8988T (cell line): Measurements from ENCODE around the gene TMEM132E.

Source experiments
- DNase-seq: peaks from one replicate; pipeline ENCODE4 v3.0.0; 2011

The TMEM132E gene

DNA sequence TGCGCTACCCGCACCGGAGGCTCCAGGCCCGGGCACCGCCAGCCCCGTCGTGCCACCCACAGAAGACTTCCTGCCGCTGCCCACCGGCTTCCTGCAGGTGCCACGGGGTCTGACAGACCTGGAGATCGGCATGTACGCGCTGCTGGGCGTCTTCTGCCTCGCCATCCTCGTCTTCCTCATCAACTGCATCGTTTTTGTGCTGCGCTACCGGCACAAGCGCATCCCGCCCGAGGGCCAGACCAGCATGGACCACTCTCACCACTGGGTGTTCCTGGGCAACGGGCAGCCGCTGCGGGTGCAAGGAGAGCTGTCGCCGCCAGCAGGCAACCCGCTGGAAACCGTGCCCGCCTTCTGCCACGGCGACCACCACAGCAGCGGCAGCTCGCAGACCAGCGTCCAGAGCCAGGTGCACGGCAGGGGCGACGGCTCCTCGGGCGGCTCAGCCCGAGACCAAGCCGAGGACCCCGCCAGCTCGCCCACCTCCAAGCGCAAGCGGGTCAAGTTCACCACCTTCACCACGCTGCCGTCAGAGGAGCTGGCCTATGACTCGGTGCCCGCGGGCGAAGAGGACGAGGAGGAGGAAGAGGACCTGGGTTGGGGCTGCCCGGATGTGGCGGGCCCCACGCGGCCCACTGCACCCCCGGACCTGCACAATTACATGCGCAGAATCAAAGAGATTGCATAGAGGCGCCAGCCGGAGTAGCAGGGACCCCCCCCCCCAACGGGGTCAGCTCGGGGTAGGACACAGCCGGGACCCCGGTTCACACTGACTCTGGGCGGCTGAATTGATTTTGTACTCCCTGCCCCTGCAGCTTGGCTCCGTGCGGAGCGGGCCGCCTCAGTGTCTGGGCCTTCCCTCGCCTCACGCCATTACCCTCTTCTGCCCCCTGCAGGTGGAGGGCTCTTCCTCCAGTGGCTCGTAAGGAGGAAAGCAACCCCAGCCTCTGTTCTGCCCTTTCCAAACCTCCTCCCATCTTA is 58.5 kb downstream of the TMEM132E start:
- no peak for DNase-seq

- DNase-seq: no peak
These were observed 59.3 kb downstream of the TMEM132E start for GRCh38 chr17:34638526-34639260.

DNA sequence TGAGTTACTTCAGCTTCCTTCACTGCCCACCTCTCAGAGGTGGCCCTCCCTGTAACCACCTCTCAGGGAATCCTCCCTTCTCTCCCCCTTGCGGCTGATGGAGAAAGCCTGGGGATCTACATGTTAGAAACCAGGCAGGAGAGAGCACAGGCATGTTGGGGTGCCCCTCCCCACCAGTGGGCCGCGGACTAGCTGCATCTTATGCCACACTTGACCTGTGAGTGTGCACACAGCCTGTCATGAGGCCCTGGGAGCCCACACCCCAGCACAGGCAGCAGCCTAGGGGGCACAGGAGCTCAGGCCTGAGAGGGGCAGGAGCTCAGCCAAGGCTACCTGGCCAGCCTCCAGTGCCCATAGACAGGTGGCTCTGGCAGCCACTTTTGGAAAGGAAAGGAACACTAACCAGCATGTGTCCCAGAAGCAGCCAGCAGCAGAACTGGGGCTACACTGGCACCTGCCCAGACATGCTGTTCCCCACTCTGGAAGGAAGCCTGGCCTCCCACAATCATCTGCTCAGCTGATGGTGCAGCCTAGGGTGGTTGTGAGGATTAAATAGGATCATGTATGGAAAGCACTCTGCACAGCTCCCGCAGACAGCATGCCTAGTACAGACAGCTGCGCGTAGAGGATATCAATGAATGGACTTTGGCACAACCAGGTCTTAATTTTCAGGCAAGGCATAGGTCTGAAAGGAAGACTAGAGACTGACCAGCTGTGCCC is 60.5 kb downstream of the TMEM132E start:
- no peak for DNase-seq

- DNase-seq: no peak
These were observed 62.0 kb downstream of the TMEM132E start for GRCh38 chr17:34641368-34641767.

GRCh38 chr17:34644941-34645550 is 65.7 kb downstream of the TMEM132E start:
- no peak for DNase-seq

- no peak for DNase-seq
These were observed 66.2 kb downstream of the TMEM132E start for GRCh38 chr17:34645594-34645993.

GRCh38 chr17:34647511-34647910 is 68.1 kb downstream of the TMEM132E start:
- DNase-seq: no peak

GRCh38 chr17:34650051-34650750 is 70.8 kb downstream of the TMEM132E start:
- DNase-seq: no peak

- DNase-seq: no peak
These were observed 72.0 kb downstream of the TMEM132E start for GRCh38 chr17:34651402-34651811.

- no peak for DNase-seq
These were observed 72.7 kb downstream of the TMEM132E start for GRCh38 chr17:34652021-34652555.

GRCh38 chr17:34653511-34653910 is 74.1 kb downstream of the TMEM132E start:
- no peak for DNase-seq

- DNase-seq: no peak
These were observed 75.0 kb downstream of the TMEM132E start for GRCh38 chr17:34654276-34654880.

DNA sequence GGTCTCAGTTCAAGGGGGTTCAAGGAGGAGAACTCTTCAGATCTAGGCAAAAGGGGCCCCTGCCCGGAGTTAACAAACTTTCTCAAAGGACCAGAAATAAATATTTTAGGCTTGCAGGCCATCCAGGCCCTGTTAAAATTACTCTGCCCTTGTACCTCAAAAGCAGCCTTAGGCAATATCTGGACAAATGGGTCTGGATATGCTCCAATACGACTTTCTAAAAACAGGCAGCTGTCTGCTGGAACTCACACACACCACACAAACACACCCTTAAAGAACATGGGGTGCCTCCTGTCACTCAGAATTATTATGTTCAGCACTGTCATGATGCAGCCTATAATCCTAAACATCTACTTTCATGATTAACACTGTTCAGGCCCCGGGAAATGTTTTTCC is 75.5 kb downstream of the TMEM132E start:
- no peak for DNase-seq

DNA sequence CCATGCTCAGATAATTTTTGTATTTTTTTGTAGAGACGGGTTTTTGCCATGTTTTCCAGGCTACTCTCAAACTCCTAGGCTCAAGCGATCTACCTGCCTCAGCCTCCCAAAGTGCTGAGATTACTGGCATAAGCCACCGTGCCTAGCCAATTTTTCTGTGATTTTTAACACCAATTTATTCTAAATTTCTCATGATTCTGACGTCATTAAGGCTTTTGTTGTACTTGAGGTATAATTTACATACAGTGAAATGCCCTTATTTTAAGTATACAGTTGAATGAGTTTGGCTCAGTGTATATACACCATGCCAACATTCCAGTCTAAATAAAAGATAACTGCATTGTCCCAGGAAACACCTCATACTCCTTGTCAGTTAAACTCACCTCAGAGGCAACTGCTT is 77.4 kb downstream of the TMEM132E start:
- DNase-seq: no peak

GRCh38 chr17:34658811-34659560 is 79.6 kb downstream of the TMEM132E start:
- DNase-seq: no peak

GRCh38 chr17:34663714-34664113 is 84.3 kb downstream of the TMEM132E start:
- DNase-seq: no peak

DNA sequence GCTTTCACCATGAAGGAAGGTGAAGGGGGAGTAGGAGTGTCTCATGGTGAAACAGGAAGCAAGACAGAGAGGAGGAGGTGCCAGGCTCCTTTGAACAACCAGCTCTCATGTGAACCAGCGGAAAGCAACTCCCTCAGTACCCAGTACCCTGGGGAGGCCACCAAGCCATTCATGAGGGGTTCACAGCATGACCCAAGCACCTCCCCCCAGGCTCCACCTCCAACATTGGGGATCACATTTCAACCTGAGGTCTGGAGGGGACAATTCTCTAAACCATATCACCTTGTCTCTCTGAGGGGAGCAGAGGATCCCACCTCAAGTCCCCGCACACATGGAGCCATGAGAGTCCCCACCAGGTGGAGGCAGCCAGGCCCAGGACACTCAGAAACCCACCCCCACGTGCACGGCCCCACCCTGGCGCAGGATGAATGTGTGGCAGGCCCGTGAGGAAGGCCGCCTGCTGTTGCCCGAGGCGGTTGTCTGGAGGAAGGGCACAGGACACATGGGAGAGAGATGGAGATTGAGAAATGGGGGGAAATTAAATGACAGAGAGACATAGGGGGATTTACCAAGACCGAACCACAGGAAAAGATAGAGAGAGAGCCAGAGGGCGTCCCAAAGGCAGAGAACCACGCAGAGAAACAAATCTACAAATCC is 85.9 kb downstream of the TMEM132E start:
- no peak for DNase-seq

DNA sequence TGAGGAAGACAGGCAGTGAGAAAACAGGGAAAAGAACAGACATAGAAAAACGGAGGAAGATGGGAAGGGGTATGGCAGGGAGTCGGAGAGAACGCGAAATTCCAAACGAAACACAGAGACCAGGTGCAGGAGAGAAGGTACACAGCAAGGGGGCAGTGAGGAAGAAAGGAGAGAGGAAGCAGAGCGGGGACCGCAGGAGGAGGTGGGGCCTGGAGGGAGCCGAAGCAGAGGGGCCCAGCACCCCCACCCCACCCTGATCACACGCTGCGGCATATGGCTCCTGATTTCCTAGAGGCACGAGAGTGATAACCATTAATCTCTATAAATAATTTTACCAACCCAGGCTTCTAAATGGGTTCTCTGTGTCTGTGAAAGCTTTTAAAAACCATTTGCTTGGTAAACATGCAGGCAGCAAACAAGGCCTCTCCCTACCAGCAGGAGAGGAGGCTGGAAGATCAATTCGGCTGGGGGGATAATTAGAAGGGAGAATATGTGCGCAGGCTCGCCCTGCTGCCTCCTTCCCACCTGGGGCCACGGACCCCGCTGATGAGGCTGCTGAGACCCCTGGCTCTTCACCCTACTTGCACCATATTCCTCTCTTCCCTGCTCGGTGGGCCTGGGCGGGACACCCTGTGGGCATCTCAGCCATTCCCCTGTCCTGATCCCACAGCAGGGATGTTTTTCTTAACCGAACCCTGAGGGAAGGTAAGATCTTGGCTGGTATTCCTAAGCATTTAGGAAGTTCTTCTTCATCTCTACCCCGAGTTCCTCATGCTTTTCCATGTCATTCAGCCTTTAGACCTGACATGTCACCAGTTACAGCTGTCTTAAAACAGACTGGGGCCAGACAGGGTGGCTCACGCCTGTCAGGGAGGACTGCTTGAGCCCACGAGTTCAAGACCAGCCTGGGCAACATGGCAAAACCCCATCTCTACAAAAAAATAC is 86.7 kb downstream of the TMEM132E start:
- DNase-seq: no peak

DNA sequence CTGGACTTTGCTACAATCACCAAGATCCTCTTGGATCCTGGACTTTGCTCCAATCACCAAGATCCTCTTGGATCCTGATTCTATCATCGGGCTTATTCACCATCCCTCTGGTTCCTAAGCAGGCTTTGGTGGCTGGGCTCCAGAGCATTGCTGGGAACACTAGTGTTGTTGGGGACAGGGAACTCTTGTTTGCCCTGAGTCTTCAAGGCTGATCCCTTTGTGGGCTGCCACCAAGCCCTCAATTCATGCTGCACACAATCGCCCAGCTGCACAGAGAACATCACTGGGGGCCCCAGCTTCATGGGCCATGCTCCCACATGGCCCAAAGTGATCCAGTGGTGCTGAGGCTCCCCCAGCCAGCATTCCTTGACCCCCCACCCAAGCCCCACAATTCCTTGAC is 88.3 kb downstream of the TMEM132E start:
- DNase-seq: no peak
